HepG2 (cell line): Measurements from ENCODE around the gene SNX21. TPM values are rescaled to one million over a fixed set of nuclear protein-coding genes. Genes with fewer than 3 reads are reported as not detected.

Experiments
- CHD2 ChIP-seq: IDR thresholded peaks from 2 replicates; pipeline ENCODE4 v1.6.1; 2011; ENCODE audit warnings: low read depth, low read length, improper control_type of control experiment
- FOXP4 ChIP-seq: sonication (generic); formaldehyde crosslinking; IDR thresholded peaks from 2 replicates; pipeline ENCODE4 v1.4.0; 2020; ENCODE audit warnings: missing genetic modification reagents
- JUND ChIP-seq: sonication (generic); formaldehyde crosslinking; IDR thresholded peaks from 2 replicates; pipeline ENCODE4 v1.8.0; 2022; ENCODE audit warnings: mild to moderate bottlenecking, missing genetic modification reagents
- SETDB1 ChIP-seq: sonication (generic); formaldehyde crosslinking; IDR thresholded peaks from 2 replicates; pipeline ENCODE4 v1.5.1; 2020; ENCODE audit warnings: missing genetic modification reagents, mild to moderate bottlenecking, borderline replicate concordance
- SMAD9 ChIP-seq: sonication (generic); formaldehyde crosslinking; IDR thresholded peaks from 2 replicates; pipeline ENCODE4 v1.5.1; 2020; ENCODE audit warnings: mild to moderate bottlenecking, missing genetic modification reagents
- SP140L ChIP-seq: sonication (generic); formaldehyde crosslinking; IDR thresholded peaks from 2 replicates; pipeline ENCODE4 v1.4.0; 2020; ENCODE audit warnings: missing genetic modification reagents, borderline replicate concordance
- STAT6 ChIP-seq: sonication (generic); formaldehyde crosslinking; IDR thresholded peaks from 2 replicates; pipeline ENCODE4 v1.4.0; 2020; ENCODE audit warnings: missing genetic modification reagents, mild to moderate bottlenecking, borderline replicate concordance
- U2AF2 ChIP-seq: fragments of 200-400 bp; formaldehyde crosslinking; IDR thresholded peaks from 2 replicates; pipeline ENCODE4 v1.6.1; 2017; ENCODE audit warnings: low read depth, mild to moderate bottlenecking, low read length
- UBTF ChIP-seq: sonication (generic); formaldehyde crosslinking; IDR thresholded peaks from 2 replicates; pipeline ENCODE4 v1.4.0; 2020; ENCODE audit warnings: mild to moderate bottlenecking, missing genetic modification reagents
- XRCC5 ChIP-seq: fragments of 200-400 bp; formaldehyde crosslinking; optimal IDR thresholded peaks from 2 replicates; pipeline ENCODE3; 2017; ENCODE audit warnings: mild to moderate bottlenecking, low read length
- ZNF530 ChIP-seq: sonication (generic); formaldehyde crosslinking; IDR thresholded peaks from 2 replicates; pipeline ENCODE4 v1.5.0; 2020; ENCODE audit warnings: low read depth, mild to moderate bottlenecking, missing genetic modification reagents
- ZNF605 ChIP-seq: sonication (generic); formaldehyde crosslinking; IDR thresholded peaks from 2 replicates; pipeline ENCODE4 v1.8.0; 2022; ENCODE audit warnings: mild to moderate bottlenecking, missing genetic modification reagents
- ZNF644 ChIP-seq: IDR thresholded peaks from 2 replicates; pipeline ENCODE4 v1.6.1; 2016; ENCODE audit warnings: low read depth
- ZNF782 ChIP-seq: sonication (generic); formaldehyde crosslinking; IDR thresholded peaks from 2 replicates; pipeline ENCODE4 v1.4.0; 2020; ENCODE audit warnings: missing genetic modification reagents, mild to moderate bottlenecking, borderline replicate concordance
- ZNF784 ChIP-seq: sonication (generic); formaldehyde crosslinking; IDR thresholded peaks from 2 replicates; pipeline ENCODE4 v1.5.1; 2020; ENCODE audit warnings: missing genetic modification reagents, mild to moderate bottlenecking, borderline replicate concordance
- polyA plus RNA-seq, 8 experiments: library from polyadenylated mRNA; depleted of rRNA in 3 of 8; stranded (reverse) in 7 of 8; unstranded in 1 of 8; fragments of >200 nt; fragmentation: Illumina TruSeq in 4 of 8; extraction: Trizol in 4 of 8; gene quantifications; 2 replicates each; pipeline versions ENCODE4 v1.2.1 to v1.2.3, GENCODE V29; 2011 to 2016; ENCODE audit warnings: low read depth in 4 of 8, missing spikeins in 1 of 8, mixed read lengths in 1 of 8; ENCODE audit not compliant: insufficient read depth in 1 of 8
- total RNA-seq, 5 experiments: library from RNA; depleted of rRNA; stranded (reverse); fragments of >200 nt; fragmentation: Illumina TruSeq; extraction: Trizol; gene quantifications; 2 replicates each; pipeline ENCODE4 v1.2.3, GENCODE V29; 2016; ENCODE audit warnings: low read depth in 1 of 5

The SNX21 gene
- total and polyA plus RNA-seq, 2 of the 13 experiments (the other 11 are each of a cell fraction or from before 2014, with no cell fraction given): 7.7 to 12.8 TPM

- 0 out of 2 replicates have a peak, but pooled peaks have one; percentile 41 for TF ChIP-seq STAT6 (CRISPR knock-in tag)
- peak; percentile 93 for TF ChIP-seq ZNF784 (CRISPR knock-in tag)
- 0 out of 2 replicates have a peak, but pooled peaks have one; percentile 33 for TF ChIP-seq ZNF644 (CRISPR knock-in tag)
- no peak for TF ChIP-seq JUND (CRISPR knock-in tag)
- peak; percentile 79 for TF ChIP-seq XRCC5
- no peak for TF ChIP-seq SETDB1 (CRISPR knock-in tag)
- TF ChIP-seq ZNF605 (CRISPR knock-in tag): peak; percentile 10; the same call in 1 of the 2 replicates
- TF ChIP-seq U2AF2: peak; percentile 95
- no peak for TF ChIP-seq SMAD9 (CRISPR knock-in tag)
- TF ChIP-seq SP140L (CRISPR knock-in tag): no peak
- 0 out of 2 replicates have a peak, but pooled peaks have one; percentile 58 for TF ChIP-seq FOXP4 (CRISPR knock-in tag)
- TF ChIP-seq UBTF (CRISPR knock-in tag): peak; percentile 52
- TF ChIP-seq CHD2: peak; percentile 78
- no peak for TF ChIP-seq ZNF530 (CRISPR knock-in tag)
- TF ChIP-seq ZNF782 (CRISPR knock-in tag): peak; percentile 82; the same call in 1 of the 2 replicates
Measured at GRCh38 chr20:45880988-45881788, 47.6 kb downstream of the SNX21 start, which contains the start of gene ZSWIM1 (continued).
